Amygdala (tissue), 56 donors: ENCODE measurements around the gene H2BK1.

ENCODE experiments used
- DNase-seq, 56 donors: peaks; one replicate each; lab custom pipeline; 2025; lab: John Stamatoyannopoulos, UW

The H2BK1 gene

DNA sequence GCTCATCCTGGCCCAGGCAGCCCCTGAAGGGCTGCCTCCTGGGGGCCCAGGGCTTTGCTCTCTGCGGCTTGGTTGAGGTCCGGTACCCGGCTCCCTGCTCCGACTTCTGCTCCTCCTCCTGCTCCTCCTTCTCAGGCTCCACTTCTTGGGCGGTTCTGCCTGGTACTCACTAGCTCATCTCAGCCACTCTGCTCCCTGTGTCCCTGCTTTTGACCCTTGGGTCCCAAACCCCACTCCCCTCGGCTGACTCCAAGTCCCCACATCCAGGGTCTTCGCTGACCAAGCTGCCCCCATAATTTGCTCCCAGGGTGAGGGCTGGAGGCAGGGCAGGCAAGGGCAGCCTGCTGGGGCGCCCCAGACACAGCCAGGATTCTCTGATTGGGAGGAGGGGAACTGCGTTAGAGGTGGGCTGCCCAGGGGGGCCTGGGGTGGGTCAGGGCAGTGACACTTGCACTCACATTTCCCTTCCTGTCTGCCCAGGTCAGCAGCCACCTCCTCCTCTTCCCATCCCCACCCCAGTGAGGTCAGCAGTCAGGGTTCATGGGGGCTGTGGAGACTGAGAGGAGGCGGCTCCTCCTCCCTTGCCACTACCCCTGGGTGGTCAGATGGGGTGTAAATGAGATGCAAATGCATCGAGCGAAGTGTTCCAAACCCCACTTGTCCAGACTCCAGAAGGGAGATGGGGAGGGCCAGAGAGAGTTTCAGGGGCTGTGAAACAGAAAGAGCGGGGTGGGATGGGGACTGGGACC is 36.0 kb upstream of the H2BK1 start:
- DNase-seq, result no peak

DNA sequence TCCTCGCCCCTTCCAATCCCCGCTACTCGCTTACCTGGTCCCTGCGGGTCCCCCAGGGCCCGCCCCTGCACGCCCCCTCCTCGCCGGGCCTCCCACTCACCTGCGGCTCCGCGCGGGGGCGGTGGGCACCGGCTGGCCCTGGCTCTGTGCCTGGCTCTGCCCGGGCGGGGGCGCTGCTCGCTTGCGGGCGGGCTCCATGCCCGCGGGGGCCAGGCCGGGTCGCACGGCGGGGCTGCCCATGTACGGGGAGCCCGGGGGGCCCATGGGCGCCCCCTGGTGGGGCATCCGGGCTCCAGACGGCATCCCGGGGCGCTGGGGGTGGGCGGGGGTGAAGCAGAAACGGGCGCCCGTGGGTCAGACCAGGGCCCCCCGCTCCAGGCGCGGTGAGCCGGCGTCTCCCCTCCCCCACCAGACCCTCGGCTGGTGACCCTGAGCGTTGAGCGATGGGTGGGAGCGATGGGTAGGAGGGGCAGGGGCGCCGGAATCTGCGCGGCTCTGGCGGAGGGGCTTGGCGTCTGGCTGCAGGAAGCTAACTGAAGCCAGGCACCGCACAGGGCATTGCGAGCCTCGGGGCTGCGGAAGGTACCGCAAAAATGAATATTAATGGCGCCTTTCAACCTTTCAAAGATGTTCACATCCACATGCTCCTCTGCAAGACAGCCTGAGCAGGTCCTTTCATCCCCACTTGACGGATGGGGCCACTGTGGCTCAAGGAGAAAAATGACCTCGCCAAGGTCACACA is 35.2 kb upstream of the H2BK1 start:
- peak in 2 of 56 donors; percentile 36 to 50 for DNase-seq

DNA sequence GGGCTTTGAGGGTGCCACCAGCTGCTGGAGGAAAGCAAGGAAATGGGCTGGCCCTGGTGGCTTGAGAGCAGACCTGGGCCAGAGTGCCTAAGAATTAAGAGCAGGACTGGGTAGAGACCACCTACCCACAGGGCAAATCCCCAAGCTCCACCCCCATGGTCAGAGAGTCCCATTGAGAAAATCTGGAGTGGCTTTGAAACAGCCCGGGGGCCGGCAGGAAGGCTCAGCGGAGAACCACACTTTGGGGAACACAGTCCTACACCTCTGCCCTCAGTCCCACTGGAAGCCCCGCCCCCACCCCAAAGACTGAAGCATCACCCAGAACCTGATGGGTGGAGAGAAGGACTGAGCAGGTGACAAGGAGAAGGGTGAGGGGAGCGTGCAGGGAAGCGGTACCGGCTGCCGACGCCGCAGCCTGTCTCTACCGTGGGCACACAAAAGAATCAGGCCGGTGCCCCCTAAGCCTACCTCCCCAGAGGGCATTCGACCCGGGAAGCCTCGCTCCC is 34.6 kb upstream of the H2BK1 start:
- no peak for DNase-seq

GRCh38 chr7:151244196-151244840 is 34.0 kb upstream of the H2BK1 start:
- DNase-seq, result peak in 21 of 56 donors; percentile 16 to 78 (median 34)

GRCh38 chr7:151243408-151244195 is 33.3 kb upstream of the H2BK1 start:
- DNase-seq, result peak in 12 of 56 donors; percentile 18 to 59 (median 32)

GRCh38 chr7:151243045-151243349 is 32.7 kb upstream of the H2BK1 start:
- no peak for DNase-seq

DNA sequence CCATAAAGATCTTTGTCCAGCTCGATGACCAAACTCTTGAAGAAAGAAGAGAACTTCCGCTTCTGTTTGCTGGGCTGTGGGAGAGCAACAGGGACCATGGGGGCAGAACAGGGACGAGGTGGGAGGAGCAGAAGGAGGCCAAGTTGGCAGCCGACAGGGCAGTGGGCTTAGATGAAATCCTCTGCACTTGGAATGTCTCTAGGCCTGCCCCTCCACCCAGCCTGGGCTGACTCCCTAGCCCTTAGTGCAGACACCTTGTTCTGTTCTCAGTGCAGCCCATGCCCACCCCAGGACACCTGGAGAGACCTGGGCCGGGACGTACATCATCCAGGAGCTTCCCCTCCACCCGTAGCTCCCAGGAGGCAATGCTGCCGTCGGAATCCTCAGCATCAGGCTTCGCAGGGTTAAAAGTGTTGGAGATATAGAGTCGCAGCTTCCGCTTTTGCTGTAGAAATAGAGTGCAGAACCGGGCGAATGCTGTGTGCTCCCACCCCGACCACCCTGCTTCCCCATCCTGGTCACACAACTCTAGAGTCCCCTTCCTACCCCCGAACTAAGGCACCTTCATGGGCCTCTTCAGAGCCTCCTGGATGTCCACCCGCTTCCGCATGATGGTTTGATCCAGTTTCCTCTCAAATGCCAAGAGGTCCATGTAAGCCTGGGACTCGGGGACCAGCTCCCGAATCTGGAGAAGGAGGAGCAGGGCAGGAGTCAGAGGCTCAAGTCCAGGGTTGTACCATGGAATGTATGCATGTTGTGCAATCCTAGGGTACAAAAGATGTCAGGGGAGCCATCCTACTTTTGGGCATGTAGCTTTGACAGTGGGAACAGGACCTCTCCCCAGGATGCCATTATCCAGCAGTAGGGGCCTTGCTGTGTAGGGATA is 32.1 kb upstream of the H2BK1 start:
- DNase-seq, result no peak

GRCh38 chr7:151241755-151242096 is 31.4 kb upstream of the H2BK1 start:
- no peak for DNase-seq

DNA sequence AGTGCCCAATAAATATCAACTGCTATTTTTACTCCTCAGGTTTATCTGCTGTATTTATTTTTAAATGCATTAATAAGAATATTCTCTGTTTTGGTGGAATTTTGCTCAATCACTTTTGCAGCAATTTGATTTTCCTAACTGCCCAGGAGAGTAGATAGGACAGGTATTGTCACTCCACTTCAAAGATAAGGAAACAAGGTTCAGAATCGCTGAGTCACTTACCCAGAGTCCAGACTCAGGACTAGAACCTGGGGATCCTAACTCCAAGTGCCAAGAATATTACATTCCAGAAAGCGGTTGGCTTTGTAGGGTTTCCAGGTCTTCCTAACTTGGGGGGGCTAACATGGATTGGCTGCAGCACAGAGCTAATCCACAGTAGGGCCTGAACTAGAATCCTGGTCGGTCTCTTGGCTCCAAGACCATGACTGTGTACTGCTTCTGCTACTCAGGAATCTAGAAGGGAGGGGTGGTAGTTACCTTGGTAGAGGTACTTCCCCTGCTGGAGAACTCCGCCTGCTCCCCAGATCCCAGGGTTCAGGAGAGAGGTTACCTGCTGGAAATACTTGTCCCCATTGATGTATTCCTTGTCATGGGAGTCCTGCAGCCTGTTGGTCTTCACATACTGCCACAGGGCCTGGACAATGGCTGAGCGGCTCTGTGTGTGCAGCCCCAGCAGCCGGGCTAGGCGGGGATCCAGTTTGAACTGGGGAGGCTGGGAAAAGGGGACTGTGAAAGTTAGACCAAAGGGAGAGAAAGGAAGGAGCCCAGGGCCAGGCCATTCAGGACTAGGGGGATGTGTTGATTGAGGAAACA is 30.9 kb upstream of the H2BK1 start:
- DNase-seq, result no peak

GRCh38 chr7:151240536-151240935 is 30.2 kb upstream of the H2BK1 start:
- no peak for DNase-seq

- DNase-seq, result no peak
Measured at GRCh38 chr7:151239837-151240459, 29.7 kb upstream of the H2BK1 start.

- no peak for DNase-seq
Measured at GRCh38 chr7:151238924-151239836, 28.9 kb upstream of the H2BK1 start.

DNA sequence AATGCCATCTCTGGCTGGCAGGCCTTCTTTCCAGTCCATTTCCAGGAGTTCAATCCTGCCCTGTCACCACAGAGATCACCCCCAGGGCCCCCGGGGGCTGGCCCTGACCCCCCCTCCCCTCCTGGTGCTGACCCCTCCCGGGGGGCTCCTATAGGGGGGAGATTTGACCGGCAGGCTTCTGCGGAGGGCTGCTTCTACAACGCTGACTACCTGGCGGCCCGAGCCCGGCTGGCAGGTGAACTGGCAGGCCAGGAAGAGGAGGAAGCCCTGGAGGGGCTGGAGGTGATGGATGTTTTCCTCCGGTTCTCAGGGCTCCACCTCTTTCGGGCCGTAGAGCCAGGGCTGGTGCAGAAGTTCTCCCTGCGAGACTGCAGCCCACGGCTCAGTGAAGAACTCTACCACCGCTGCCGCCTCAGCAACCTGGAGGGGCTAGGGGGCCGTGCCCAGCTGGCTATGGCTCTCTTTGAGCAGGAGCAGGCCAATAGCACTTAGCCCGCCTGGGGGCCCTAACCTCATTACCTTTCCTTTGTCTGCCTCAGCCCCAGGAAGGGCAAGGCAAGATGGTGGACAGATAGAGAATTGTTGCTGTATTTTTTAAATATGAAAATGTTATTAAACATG is 28.0 kb upstream of the H2BK1 start:
- DNase-seq, result no peak

- no peak for DNase-seq
Measured at GRCh38 chr7:151237244-151238189, 27.2 kb upstream of the H2BK1 start.

GRCh38 chr7:151236406-151236805 is 26.1 kb upstream of the H2BK1 start:
- DNase-seq, result no peak
